ENCODE measurements around the gene PCBP3.
"Not testable (repeated sequence)": the region's sequence is repeated elsewhere in the genome, so short reads cannot be mapped to it uniquely, and the experiment has no call there.

The PCBP3 gene

DNA sequence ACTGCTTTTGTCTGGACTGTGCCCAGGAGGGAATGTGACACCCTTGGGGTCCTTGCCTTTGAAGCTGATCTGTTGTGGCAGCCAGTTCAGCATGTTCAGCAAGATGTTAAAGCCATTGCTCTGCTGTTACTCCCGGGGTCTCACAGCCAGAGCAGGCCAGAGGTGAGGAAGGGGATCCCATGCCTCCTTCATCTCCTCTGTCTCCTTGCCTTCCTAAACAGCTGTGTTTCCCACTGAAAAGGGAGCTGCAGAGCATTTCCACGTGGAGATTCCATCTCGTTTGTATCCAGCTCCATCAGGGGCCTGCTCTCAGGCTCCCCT is 202.2 kb downstream of the PCBP3 start:
- no peak for DNase-seq (ENCODE audit: low spot score)

DNA sequence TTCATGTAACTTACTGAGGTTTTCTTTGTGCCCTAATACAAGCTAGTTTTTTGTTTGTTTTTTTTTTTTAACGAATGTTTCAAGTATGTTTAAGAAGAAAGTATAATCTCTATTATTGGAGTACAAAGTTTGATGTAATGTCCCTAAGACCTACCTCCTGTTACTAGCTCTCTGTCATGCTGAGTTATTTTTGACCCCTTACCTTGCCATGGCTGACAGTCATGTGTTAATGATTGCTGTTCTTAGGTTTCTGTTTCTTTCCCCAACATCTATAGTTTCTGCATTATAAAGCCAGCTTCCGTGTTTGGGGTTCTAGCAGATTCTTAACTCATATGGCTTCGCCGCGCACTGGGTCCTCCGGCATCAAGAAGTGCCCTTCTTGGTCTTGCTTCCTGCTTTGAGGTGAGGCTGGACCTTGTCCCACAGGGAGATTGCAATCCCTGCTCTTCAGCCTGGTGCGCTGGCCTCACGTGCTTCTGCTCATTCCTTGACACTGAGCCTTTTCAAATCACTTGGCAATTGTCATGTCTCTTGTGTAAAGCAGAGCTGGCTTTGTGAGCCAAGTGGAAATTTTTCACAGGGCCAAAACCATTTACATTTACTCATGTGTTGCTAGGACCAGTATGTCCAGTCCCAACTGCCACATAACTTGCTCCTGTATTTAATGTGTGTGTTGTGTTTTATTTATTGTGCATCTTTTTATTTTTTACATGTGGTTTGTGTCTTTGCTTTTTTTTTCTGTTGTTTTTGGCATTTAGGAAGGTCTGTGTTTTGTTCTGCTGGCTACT is 203.0 kb downstream of the PCBP3 start:
- no peak for DNase-seq (ENCODE audit: low spot score)

GRCh38 chr21:45847870-45848269 is 204.3 kb downstream of the PCBP3 start:
- DNase-seq (ENCODE audit: low spot score) = no peak

- no peak for DNase-seq (ENCODE audit: low spot score)
These were observed 204.8 kb downstream of the PCBP3 start for GRCh38 chr21:45848331-45848730.

- no peak for DNase-seq (ENCODE audit: low spot score)
These were observed 205.3 kb downstream of the PCBP3 start for GRCh38 chr21:45848805-45849204.

DNA sequence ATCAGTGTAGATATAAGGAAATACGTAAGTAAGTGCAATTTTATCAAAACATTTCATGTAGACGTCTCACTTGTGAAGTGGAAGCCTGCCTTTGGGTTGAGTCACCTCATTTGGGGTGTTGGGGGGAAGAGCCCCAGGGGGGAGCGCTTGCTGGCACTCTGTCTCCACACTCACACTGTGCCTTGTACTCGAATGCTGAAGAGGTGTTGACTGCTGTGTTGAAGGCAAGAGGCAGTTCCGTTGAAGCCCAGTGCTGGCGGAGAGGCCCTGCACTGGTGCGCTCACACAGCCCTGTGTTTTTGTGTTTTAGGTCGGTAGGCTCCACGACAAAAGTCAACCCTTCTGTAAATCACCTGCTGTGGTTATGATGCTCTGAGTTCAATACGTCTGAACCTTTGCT is 206.1 kb downstream of the PCBP3 start:
- no peak for DNase-seq (ENCODE audit: low spot score)

DNA sequence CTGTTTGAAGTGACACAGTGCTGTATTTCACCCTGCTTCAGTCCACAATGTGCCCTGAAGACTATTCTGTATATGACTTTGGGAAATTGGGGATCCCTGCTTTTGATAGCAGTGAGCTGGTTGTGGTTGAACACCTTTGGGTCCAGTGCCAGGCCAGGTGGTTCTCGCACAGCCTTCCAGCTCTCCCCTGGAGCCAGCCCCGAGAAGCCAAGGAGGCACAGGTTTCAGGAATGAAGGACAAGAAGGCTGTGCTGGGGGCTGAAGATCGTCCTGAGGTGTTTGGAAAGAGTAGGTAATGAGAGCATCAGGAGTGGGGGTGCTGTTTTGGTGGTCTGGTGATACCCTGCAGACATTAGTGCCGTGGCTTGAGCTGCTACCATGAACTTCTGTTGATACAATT is 206.7 kb downstream of the PCBP3 start:
- no peak for DNase-seq (ENCODE audit: low spot score)

DNA sequence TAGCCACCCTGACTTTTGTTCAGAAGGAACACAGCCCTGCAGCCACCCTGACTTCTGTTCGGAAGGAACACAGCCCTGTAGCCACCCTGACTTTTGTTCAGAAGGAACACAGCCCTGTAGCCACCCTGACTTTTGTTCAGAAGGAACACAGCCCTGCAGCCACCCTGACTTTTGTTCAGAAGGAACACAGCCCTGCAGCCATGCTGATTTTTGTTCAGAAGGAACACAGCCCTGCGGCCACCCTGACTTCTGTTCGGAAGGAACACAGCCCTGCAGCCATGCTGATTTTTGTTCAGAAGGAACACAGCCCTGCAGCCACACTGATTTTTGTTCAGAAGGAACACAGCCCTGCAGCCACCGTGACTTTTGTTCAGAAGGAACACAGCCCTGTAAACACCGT is 208.9 kb downstream of the PCBP3 start:
- not testable (repeated sequence) for DNase-seq (ENCODE audit: low spot score)

- DNase-seq (ENCODE audit: low spot score) = no peak
These were observed 209.4 kb downstream of the PCBP3 start for GRCh38 chr21:45852886-45853400.

DNA sequence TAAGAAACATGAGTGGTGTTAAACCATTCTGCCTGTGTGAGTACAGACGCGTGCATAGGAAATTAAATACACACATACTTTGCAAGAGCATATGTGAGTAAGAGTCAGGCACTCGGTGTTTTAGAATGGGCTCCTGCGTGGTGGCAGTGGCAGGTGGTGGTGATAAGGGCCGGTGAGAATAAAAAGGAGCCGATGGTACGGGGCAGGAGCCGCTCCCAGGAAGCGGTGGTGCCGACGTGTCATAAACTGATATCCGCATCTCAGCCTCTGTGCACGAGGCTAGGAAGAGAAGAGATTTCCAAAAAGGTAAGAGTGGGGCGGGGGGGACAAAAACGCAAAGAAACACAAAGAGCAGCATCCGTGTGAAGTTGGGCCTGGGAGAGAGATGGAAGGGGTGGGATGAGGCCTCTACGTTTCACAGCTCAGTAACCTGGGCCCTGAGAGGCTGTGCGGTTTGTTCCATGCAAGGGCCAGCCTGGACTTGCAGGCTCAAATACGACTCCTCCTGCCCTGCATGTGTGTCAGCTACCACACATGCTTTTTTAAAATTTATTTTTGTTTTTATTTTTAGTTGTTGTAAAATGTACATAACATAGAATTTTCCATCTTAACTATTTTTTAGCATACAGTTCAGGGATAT is 210.3 kb downstream of the PCBP3 start:
- no peak for DNase-seq (ENCODE audit: low spot score)

GRCh38 chr21:45854690-45855247 is 211.2 kb downstream of the PCBP3 start:
- no peak for DNase-seq (ENCODE audit: low spot score)

DNA sequence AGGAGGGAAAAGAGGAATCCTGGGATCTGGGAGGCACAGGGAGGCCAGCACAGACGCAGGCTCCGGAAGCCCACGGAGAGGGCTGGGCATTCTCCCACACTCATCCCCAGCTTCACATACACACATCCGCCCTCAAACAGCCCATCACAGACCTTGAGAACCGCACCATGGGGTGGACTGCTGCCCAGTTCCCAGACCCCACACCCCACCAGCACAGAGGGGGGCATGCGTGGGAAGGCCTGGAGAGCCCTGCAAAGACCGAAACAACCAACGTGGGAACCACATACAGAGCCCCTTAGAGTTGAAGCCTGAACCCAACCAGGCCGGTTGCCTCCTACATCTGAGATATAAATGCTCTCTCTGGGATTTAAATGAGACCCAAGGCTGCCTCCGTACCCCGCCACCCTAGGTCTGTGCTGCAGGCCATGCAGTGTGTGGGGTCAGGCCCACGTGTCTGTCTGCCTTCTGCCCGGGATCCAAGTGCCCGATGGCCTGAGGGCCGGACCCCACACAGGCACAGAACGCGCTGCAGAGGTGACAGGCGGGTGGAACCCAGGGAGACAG is 211.8 kb downstream of the PCBP3 start:
- DNase-seq (ENCODE audit: low spot score) = no peak

DNA sequence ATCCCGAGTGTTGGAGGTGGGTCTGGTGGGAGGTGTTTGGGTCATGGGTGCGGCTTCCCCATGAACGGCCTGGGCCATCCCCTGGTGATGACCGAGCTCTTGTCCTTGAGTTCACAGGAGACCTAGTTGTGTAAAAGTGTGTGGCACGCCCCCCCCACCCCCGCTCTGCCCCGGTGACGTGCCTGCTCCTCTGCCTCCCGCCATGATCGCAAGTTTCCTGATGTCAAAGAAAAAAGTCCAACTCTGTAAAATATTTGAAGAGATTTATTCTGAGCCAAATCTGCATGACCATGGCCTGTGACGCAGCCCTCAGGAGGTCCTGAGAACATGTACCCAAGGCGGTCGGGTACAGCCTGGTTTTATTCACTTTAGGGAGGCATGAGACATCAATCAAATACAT is 212.9 kb downstream of the PCBP3 start:
- no peak for DNase-seq (ENCODE audit: low spot score)

DNA sequence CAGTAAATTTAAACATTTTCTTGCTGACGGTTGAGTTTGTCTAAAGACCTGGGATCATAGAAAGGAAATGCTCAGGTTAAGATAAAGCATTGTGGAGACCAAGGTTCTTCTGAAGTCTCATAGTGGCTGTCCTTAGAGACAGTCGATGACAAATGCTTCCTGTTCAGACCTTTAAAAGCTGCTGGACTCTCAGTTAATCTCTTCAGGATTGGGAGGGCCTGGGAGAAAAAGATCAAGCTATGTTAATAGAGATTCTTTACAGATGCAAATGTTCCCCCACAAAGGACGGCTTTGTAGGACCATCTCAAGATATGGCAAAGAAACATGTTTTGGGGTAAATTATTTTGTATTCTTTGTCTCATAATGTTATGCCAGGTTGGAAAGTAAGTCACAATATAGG is 213.4 kb downstream of the PCBP3 start:
- no peak for DNase-seq (ENCODE audit: low spot score)

DNA sequence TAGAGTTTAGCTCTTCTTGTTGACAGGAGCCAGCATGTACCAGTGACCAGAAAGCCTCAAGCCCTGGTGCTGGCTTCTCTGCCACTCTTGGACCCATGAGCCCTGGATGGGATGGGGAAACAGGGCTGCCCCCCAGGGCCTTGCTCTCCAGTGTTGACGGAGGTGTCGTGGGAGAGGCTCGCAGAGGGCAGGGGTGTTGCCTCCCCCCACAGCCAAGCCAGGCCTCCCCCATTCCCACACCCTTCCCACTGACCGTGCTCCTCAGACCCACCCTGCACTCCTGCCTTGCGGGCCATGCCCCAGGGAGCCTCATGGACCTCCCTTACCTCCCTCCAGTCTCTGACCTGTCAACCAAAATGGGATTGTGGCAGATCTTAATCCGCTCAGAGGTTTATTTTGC is 214.2 kb downstream of the PCBP3 start:
- DNase-seq (ENCODE audit: low spot score) = no peak

DNA sequence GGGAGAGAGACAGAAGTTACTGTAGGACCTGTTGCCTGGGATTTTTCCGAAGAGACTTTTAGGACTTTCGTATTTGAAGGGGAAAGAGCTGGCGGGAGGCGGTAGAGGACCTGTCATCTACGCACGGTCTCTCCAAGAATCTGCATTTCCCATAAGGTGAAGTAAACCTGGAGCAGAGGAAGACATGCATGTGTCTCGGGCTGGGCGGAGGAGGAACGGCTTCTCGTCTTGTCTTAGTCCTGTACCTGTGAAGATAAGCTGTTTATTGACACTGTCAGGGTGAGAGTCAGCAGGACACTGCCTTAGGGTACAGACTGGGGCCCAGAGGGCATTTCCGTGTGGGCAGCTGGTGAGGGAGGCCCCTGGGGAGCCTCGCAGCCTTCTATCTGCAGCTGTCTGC is 214.7 kb downstream of the PCBP3 start:
- no peak for DNase-seq (ENCODE audit: low spot score)

- DNase-seq (ENCODE audit: low spot score) = no peak
These were observed 215.7 kb downstream of the PCBP3 start for GRCh38 chr21:45859041-45859761.

DNA sequence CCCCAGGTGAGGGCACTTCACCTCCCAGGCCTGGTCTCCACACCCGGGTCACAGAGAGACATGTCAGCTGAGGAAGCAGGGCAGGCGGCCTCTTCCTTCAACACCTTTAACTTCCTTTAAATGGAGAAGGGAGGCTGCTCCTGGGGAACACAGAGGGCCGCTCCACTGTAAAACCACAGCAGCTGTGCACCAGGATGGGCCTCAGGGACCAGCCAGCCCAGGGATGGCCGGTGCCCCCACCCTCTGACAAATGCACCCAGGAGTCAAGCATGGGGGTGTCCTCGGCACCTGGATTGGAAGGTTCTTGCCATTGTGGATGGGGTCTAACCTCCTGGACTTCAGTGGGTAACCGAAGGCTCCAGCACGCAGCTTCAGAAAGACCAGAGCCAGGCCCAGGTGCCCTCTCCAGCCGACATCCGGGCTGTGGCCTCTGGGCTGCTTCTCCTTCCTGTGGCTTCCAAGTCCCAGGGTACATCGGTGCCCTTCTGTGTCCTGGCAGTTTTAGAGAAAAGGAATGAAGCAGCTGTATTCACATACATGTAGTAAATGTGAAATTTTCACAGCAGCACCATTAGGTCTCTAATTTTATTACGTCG is 216.3 kb downstream of the PCBP3 start:
- DNase-seq (ENCODE audit: low spot score) = no peak

DNA sequence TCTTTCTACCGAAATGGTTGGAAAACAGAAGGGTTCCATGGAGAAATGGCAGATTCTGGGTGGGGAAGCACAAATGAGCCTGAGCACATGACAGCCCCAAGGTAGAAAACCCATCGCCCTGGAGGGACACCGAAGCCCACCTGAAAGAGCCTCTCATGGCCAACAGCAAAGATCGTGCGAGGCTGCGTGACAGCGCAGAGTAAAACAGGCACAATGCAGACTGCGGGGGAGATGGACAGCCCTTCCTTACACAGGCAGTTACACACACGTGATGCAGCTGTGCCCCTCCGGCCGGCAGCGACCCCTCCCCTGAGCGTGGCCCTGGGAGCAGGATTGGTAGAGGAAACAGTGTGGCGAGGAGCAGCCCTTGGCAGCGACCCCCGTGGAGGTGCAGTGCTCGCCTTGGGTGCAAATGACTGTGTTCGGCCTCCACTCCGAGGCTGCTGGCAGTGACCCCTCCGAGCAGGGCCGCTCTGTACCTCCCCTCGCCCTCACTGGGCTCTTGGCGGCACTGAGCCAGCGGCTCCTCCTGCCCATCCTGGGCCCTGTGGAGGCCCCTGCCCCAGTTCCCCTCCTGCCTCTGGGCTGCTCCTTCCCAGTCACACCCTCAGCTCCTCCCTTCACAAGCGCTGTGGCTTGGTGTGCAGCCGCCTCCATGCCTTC is 217.1 kb downstream of the PCBP3 start:
- no peak for DNase-seq (ENCODE audit: low spot score)

DNA sequence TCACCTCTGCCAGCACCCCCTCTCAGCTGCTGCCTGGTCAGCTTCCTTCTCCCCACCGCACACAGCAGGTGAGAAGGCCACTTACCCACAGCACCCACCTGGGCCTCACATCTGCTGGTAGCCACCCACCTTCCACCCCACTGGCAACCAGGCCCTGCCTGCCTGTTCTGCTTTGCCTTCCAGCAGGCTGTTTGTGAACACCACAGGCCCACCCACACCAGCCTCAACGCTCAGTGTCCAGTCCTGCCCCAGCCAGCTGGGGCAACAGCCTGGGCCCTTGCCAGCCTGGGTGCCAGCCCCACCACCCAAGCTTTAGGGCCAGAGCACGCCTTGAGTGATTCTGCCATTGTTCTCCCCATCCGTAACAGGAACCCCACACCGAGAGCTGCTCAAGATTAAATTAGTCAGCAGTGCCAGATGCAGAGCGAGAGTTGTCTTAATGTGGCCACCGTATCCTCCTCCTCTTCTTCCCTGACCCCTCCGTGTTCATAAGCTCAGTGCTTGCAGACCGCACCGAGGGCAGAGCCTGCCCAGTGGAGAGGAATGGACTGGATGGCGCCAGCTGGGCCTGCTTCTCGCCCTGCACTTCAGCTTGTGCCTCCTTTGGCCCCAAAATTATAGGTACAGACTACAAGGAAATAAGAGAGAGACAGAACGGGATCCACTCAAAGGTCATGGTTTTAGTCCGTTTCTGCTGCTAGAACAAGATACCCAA is 217.8 kb downstream of the PCBP3 start:
- DNase-seq (ENCODE audit: low spot score) = no peak
